ENCODE measurements around the gene RAD51B. TPM values are rescaled to one million over a fixed set of nuclear protein-coding genes. Genes with fewer than 3 reads are reported as not detected.

Gene RAD51B
- total RNA-seq, 1 experiment from 2014 or later = 20.0 TPM

DNA sequence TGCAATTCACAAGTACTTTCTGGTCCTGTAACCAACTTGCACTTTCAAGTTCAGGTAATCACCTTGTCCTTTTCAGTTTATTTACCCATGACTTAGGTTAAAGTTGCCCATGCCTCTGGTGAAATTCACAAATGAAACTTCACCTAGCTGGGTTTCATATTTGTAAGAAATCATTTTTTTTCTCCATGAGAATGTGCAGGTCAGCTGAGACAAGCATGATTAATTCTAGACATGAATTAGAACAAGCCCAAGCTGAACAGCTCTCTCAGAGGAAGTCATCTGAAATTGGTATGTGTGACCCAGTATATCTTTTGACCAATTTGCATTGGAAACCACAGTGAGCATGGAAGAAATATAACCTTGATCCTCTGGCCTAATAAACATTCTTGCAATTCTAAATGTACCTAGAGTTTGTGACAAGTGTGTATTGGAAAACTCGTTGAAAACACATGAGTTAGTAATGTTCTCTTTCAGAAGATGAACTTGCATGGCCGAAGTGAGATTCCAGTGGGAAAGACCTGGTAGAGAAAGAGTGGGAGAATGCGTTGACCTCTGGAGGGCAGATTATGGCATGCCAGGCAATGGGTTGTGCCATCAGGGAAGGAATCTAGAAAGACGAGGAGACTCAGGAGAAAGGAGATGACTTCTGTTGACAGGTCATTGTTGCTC is 486.8 kb downstream of the RAD51B start:
- no peaks in the 10 kb centered on the region for H4K20me1 ChIP-seq (ENCODE audit: insufficient read depth)
- no peaks in the 10 kb centered on the region for H3K9me2 ChIP-seq (ENCODE audit: insufficient read depth)
- intact Hi-C loops (cut with micrococcal nuclease) = no loop called here
- H3K9ac ChIP-seq (ENCODE audit: low read length) = no peak overlapping the region
- BruUV-seq (replicated peaks) = no TSS peak
- H3K4me2 ChIP-seq (ENCODE audit: low read length) = no peak overlapping the region
- H3K27ac ChIP-seq (ENCODE audit: low read depth, low read length) = peak overlapping the region; percentile 36; the same call in 1 of the 2 replicates
- ChIA-PET RAD21 (ENCODE audit: low non-redundant PET in 1 of 2, low total read pairs in 2 of 2, uncharacterized antibody in 2 of 2, unreplicated experiment in 2 of 2) (no interaction called here), POLR2A (interaction anchor here (0.7 kb wide), 1 partner anchor 56 kb away, joined by 3 read pairs; no protein-coding TSS in a partner anchor), CTCF (no interaction called here)
- no peak for DNase-seq (ENCODE audit: low read depth, low spot score)
- no peak overlapping the region for H2AFZ ChIP-seq (ENCODE audit: low read depth, low read length, poor library complexity, severe bottlenecking)
- no peak for ATAC-seq
- no peak overlapping the region for H3K4me3 ChIP-seq (replicated peaks in 1 of 2; ENCODE audit: low read depth in 1 of 2, low read length in 2 of 2)
- TF ChIP-seq, protein P1, sequence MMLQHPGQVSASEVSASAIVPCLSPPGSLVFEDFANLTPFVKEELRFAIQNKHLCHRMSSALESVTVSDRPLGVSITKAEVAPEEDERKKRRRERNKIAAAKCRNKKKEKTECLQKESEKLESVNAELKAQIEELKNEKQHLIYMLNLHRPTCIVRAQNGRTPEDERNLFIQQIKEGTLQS (IDR thresholded peaks at IDR 0.05) = no peak
- no peak for TF ChIP-seq CBX3 (IDR thresholded peaks at IDR 0.05; ENCODE audit: low read depth)
- TF ChIP-seq EZH2phosphoT487 (IDR thresholded peaks at IDR 0.05; ENCODE audit: borderline replicate concordance) = no peak
- no peak for TF ChIP-seq SRF (IDR thresholded peaks at IDR 0.05; ENCODE audit: low read depth)
- no peak for TF ChIP-seq JUND (IDR thresholded peaks at IDR 0.05)
- TF ChIP-seq, protein P2, sequence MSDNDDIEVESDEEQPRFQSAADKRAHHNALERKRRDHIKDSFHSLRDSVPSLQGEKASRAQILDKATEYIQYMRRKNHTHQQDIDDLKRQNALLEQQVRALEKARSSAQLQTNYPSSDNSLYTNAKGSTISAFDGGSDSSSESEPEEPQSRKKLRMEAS (IDR thresholded peaks at IDR 0.05) = no peak
- TF ChIP-seq, protein P3, sequence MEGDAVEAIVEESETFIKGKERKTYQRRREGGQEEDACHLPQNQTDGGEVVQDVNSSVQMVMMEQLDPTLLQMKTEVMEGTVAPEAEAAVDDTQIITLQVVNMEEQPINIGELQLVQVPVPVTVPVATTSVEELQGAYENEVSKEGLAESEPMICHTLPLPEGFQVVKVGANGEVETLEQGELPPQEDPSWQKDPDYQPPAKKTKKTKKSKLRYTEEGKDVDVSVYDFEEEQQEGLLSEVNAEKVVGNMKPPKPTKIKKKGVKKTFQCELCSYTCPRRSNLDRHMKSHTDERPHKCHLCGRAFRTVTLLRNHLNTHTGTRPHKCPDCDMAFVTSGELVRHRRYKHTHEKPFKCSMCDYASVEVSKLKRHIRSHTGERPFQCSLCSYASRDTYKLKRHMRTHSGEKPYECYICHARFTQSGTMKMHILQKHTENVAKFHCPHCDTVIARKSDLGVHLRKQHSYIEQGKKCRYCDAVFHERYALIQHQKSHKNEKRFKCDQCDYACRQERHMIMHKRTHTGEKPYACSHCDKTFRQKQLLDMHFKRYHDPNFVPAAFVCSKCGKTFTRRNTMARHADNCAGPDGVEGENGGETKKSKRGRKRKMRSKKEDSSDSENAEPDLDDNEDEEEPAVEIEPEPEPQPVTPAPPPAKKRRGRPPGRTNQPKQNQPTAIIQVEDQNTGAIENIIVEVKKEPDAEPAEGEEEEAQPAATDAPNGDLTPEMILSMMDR (IDR thresholded peaks at IDR 0.05 in 2 of 3, conservative IDR thresholded peaks at IDR 0.05 in 1 of 3; ENCODE audit: borderline replicate concordance in 1 of 3, insufficient read depth in 1 of 3, low read depth in 2 of 3, low read length in 2 of 3) = no peak
- TF ChIP-seq POLR2AphosphoS5 (IDR thresholded peaks at IDR 0.05; ENCODE audit: low read depth, low read length) = no peak
- no peak for TF ChIP-seq ELF1 (IDR thresholded peaks at IDR 0.05; ENCODE audit: borderline replicate concordance, low read depth)
- TF ChIP-seq SP1 (IDR thresholded peaks at IDR 0.05; ENCODE audit: low read depth) = no peak
- no peaks in the 10 kb centered on the region for H3K27me3 ChIP-seq (ENCODE audit: insufficient read depth, low read length)
- H3K36me3 ChIP-seq (ENCODE audit: control insufficient read depth in 1 of 2, insufficient read depth in 2 of 2, low read length in 2 of 2) = no peaks in the 10 kb centered on the region
- H3K4me1 ChIP-seq (ENCODE audit: control insufficient read depth in 1 of 2, insufficient read depth in 2 of 2, low read length in 2 of 2) = peaks cover 13 to 25% of the 10 kb centered on the region in 2 experiments; a peak in 3 of 4 replicates
- peaks cover 0 to 5% of the 10 kb centered on the region in 2 experiments; a peak in 1 of 4 replicates for H3K9me3 ChIP-seq (ENCODE audit: control insufficient read depth in 1 of 2, insufficient read depth in 1 of 2, low read depth in 1 of 2, low read length in 2 of 2)
- no peaks in the 10 kb centered on the region for H3K79me2 ChIP-seq (ENCODE audit: insufficient read depth, low read length)

Data from HCT116 (cell line).